GM12878 (cell line): Measurements from ENCODE around the gene ETV6. TPM values are rescaled to one million over a fixed set of nuclear protein-coding genes. Genes with fewer than 3 reads are reported as not detected.
A peak's percentile ranks its signal among the peaks of the same experiment; 100 is the strongest.

ENCODE experiments used
- ATAC-seq: fragments of 200-7000 bp; cut with Tn5 transposase; 3 replicates; pipeline ENCODE4 v1.9.1; 2020; ENCODE audit warnings: mild to moderate bottlenecking, moderate library complexity
- BruUV-seq: library from RNA; stranded (reverse); fragments of 400-500 nt; replicated peaks from 2 replicates; lab custom pipeline; 2021; lab: Mats Ljungman, UMichigan
- CTCF ChIA-PET: fragments of 300-600 bp; sonication (Branson Sonifier 250); formaldehyde crosslinking; extraction: SDS; loops from one replicate; lab custom pipeline; 2021; ENCODE audit warnings: inconsistent platforms; lab: Yijun Ruan, JAX
- POLR2A ChIA-PET: fragments of 350-600 bp; formaldehyde crosslinking; extraction: SDS; loops from one replicate; lab custom pipeline; 2021; ENCODE audit warnings: inconsistent platforms; lab: Charles Lee
- RAD21 ChIA-PET: fragments of 300-600 bp; sonication (Branson Sonifier 250); formaldehyde crosslinking; loops from one replicate; lab custom pipeline; 2023; ENCODE audit warnings: antibody characterized with exemption; ENCODE audit not compliant: unreplicated experiment; lab: Charles Lee
- SMC1A ChIA-PET: fragments of 300-600 bp; sonication (Branson Sonifier 250); formaldehyde crosslinking; loops from one replicate; lab custom pipeline; 2023; ENCODE audit not compliant: unreplicated experiment, uncharacterized antibody; lab: Charles Lee
- DNase-seq: peaks from one replicate; pipeline ENCODE4 v3.0.0-alpha.2; 2011; ENCODE audit warnings: low read depth, low spot score
- FAIRE-seq: peaks from 3 replicates; lab custom pipeline; 2011; peaks lifted over from hg19 to GRCh38; lab: Jason Lieb, UNC
- H2AFZ ChIP-seq: 2 replicates; pipeline ENCODE4 v1.6.0; 2011; ENCODE audit warnings: low read depth, low read length, control low read depth; ENCODE audit not compliant: control insufficient read depth
- H3K27ac ChIP-seq: 2 replicates; pipeline ENCODE4 v1.5.1; 2011; ENCODE audit warnings: control low read depth; ENCODE audit not compliant: control insufficient read depth, insufficient read depth
- H3K27me3 ChIP-seq, 2 experiments: replicated peaks in 1 of 2; 2 replicates each; pipeline versions ENCODE4 v1.6.0 to v1.6.1; 2011; ENCODE audit warnings: low read length in 1 of 2; ENCODE audit not compliant: control insufficient read depth in 2 of 2, insufficient read depth in 2 of 2
- H3K36me3 ChIP-seq, 2 experiments: 2 replicates each; pipeline ENCODE4 v1.5.1; 2011; ENCODE audit warnings: low read length in 1 of 2; ENCODE audit not compliant: control insufficient read depth in 2 of 2, insufficient read depth in 2 of 2
- H3K4me1 ChIP-seq: 2 replicates; pipeline ENCODE4 v1.6.1; 2011; ENCODE audit warnings: mild to moderate bottlenecking, low read length, moderate library complexity, mixed read lengths; ENCODE audit not compliant: control insufficient read depth, insufficient read depth
- H3K4me2 ChIP-seq: 2 replicates; pipeline ENCODE4 v1.6.0; 2011; ENCODE audit warnings: control low read depth; ENCODE audit not compliant: control insufficient read depth, insufficient read depth
- H3K4me3 ChIP-seq: fragments of 200-600 bp; sonication (generic); 2 replicates; pipeline ENCODE4 v1.5.1; 2016
- H3K79me2 ChIP-seq: 2 replicates; pipeline ENCODE4 v1.6.0; 2011; ENCODE audit warnings: low read length; ENCODE audit not compliant: control insufficient read depth, insufficient read depth
- H3K9ac ChIP-seq: 2 replicates; pipeline ENCODE4 v1.8.0; 2011; ENCODE audit warnings: low read length, control low read depth, mixed read lengths; ENCODE audit not compliant: control insufficient read depth, insufficient read depth
- H3K9me3 ChIP-seq: replicated peaks from 3 replicates; pipeline ENCODE4 v1.5.1; 2011; ENCODE audit warnings: mild to moderate bottlenecking, low read length; ENCODE audit not compliant: control insufficient read depth, insufficient read depth
- H4K20me1 ChIP-seq: 2 replicates; pipeline ENCODE4 v1.6.0; 2011; ENCODE audit not compliant: control insufficient read depth, insufficient read depth
- BRCA1 ChIP-seq: IDR thresholded peaks from 2 replicates; pipeline ENCODE4 v1.6.1; 2011; ENCODE audit warnings: low read depth, low read length, improper control_type of control experiment
- CHD4 ChIP-seq: fragments of 200-600 bp; sonication (generic); IDR thresholded peaks from 2 replicates; pipeline ENCODE4 v1.6.1; 2016; ENCODE audit warnings: mild to moderate bottlenecking
- CREM ChIP-seq: IDR thresholded peaks from 2 replicates; pipeline ENCODE4 v1.6.1; 2014; ENCODE audit warnings: antibody characterized with exemption, low read depth
- DPF2 ChIP-seq: fragments of 450-650 bp; IDR thresholded peaks from 2 replicates; pipeline ENCODE4 v1.6.1; 2017; ENCODE audit warnings: mild to moderate bottlenecking
- EED ChIP-seq: sonication (generic); IDR thresholded peaks from 2 replicates; pipeline ENCODE4 v1.6.1; 2016; ENCODE audit warnings: antibody characterized with exemption, low read depth
- NKRF ChIP-seq: fragments of 450-650 bp; conservative IDR thresholded peaks from 2 replicates; pipeline ENCODE4 v1.6.1; 2017; ENCODE audit warnings: mild to moderate bottlenecking, moderate library complexity
- NR2F1 ChIP-seq: fragments of 450-650 bp; conservative IDR thresholded peaks from 2 replicates; pipeline ENCODE4 v1.6.1; 2017; ENCODE audit warnings: mild to moderate bottlenecking
- NRF1 ChIP-seq: conservative IDR thresholded peaks from 2 replicates; pipeline ENCODE4 v1.6.1; 2011; ENCODE audit warnings: mild to moderate bottlenecking, low read depth, low read length, improper control_type of control experiment
- POLR2AphosphoS2 ChIP-seq: IDR thresholded peaks from 2 replicates; pipeline ENCODE4 v1.6.1; 2011; ENCODE audit warnings: low read depth, mild to moderate bottlenecking, low read length, improper control_type of control experiment, moderate library complexity
- POLR2AphosphoS5 ChIP-seq: IDR thresholded peaks from 2 replicates; pipeline ENCODE4 v1.6.1; 2011; ENCODE audit warnings: mild to moderate bottlenecking, low read length, inconsistent platforms
- RAD21 ChIP-seq: IDR thresholded peaks from 2 replicates; pipeline ENCODE4 v1.6.1; 2011; ENCODE audit warnings: mild to moderate bottlenecking, low read depth, low read length, moderate library complexity; ENCODE audit not compliant: insufficient read depth
- RFX5 ChIP-seq: IDR thresholded peaks from 2 replicates; pipeline ENCODE4 v1.6.1; 2011; ENCODE audit warnings: low read depth, low read length, improper control_type of control experiment
- SIX5 ChIP-seq: IDR thresholded peaks from 2 replicates; pipeline ENCODE4 v1.6.1; 2011; ENCODE audit warnings: mild to moderate bottlenecking, low read depth, low read length, moderate library complexity; ENCODE audit not compliant: severe bottlenecking
- SMARCA5 ChIP-seq: fragments of 450-650 bp; IDR thresholded peaks from 2 replicates; pipeline ENCODE4 v1.6.1; 2017; ENCODE audit warnings: mild to moderate bottlenecking
- WGBS: methylation state at CpG from one replicate; pipeline ENCODE4 v1.1.6; 2016; ENCODE audit warnings: low lambda C conversion rate; ENCODE audit not compliant: insufficient replicate concordance, insufficient coverage; ENCODE audit errors: missing lambda C conversion rate; 5-methylcytosine and 5-hydroxymethylcytosine counted together
- in situ Hi-C: fragments of 300-500 bp; cut with MboI; formaldehyde crosslinking; loops from 9 replicates; pipeline ENCODE4 v1.14.3; 2018; ENCODE audit warnings: mixed read lengths
- intact Hi-C: fragments of 100-400 bp; cut with micrococcal nuclease; formaldehyde crosslinking; loops from one replicate; pipeline ENCODE4 v1.14.2; 2022; ENCODE audit not compliant: unreplicated experiment
- polyA plus RNA-seq, 11 experiments: library from polyadenylated mRNA; depleted of rRNA in 4 of 11; unstranded in 6 of 11; stranded (reverse) in 5 of 11; fragments of >200 nt; fragmentation: Nextera tagmentation in 4 of 11; fragmentation: Illumina TruSeq in 1 of 11; extraction: Ambion mirVana in 4 of 11; extraction: Trizol in 1 of 11; gene quantifications; 1 replicate in 1 of 11; 2 replicates in 10 of 11; pipeline versions ENCODE4 v1.2.1 to v1.2.3, GENCODE V29; 2011 to 2016; ENCODE audit warnings: inconsistent platforms in 2 of 11, missing spikeins in 2 of 11, low read depth in 1 of 11
- total RNA-seq, 4 experiments: library from RNA; depleted of rRNA in 3 of 4; stranded (reverse); fragments of >200 nt in 3 of 4; fragmentation: Illumina TruSeq in 1 of 4; extraction: Trizol in 1 of 4; gene quantifications; 2 replicates each; pipeline versions ENCODE4 v1.2.1 to v1.2.3, GENCODE V29; 2013 to 2021
- TF ChIP-seq, protein P1 (sequence below): fragments of 450-650 bp; formaldehyde crosslinking; IDR thresholded peaks from 2 replicates; pipeline ENCODE4 v1.4.0; 2020; ENCODE audit warnings: mild to moderate bottlenecking, moderate library complexity

Gene ETV6
- total and polyA plus RNA-seq, 10 of the 15 experiments (the other 5 are each of a cell fraction or from before 2014, with no cell fraction given): 6.6 to 74.8 (median 24.6) TPM

DNA sequence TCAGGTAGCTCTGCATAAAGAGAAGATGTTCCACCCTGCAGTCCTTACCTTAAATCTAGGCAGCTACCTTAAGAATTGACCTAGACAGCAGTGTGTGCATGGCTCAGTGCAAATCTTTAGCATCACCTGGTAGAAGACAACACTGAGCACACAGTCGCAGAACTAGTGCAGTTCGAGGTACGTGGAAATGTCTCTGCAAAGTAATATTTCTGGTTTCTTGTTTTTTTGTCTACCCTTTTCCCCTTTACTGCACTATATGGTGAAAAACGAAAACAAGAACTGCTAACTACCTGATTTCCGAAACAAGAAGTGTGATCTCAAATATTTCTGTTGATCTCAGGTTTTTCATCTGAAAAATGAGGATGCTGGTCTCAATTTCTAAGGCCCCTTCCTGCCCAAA, 82.5 kb downstream of the ETV6 start:
- ChIA-PET CTCF (interaction anchor here (0.9 to 6.8 kb wide), 17 partner anchors 10 to 301 kb away, joined by 3 to 47 read pairs (median 5); no protein-coding TSS in a partner anchor), RAD21 (interaction anchor here (0.8 to 19.9 kb wide), 22 partner anchors 9 to 561 kb away, joined by 3 to 497 read pairs (median 6); partner anchors contain the start of gene SMIM10L1), POLR2A (interaction anchor here (0.7 to 5.1 kb wide), 10 partner anchors 10 to 187 kb away, joined by 3 to 44 read pairs (median 15); no protein-coding TSS in a partner anchor), SMC1A (interaction anchor here (0.7 to 21.5 kb wide), 27 partner anchors 8 to 301 kb away, joined by 3 to 433 read pairs (median 7); partner anchors contain the start of gene ETV6)
- intact Hi-C loops (loop anchor here (1.0 to 2.0 kb wide), 3 partner anchors 48 to 279 kb away; no protein-coding TSS in a partner anchor), in situ Hi-C loops (no loop called here)
- peak; percentile 13 for ATAC-seq
- H3K9ac ChIP-seq: peak overlapping the region; percentile 82
- no peaks in the 10 kb centered on the region for H3K9me3 ChIP-seq
- no peaks in the 10 kb centered on the region for H3K27me3 ChIP-seq
- H4K20me1 ChIP-seq: no peaks in the 10 kb centered on the region
- H3K4me3 ChIP-seq: peak overlapping the region; percentile 54; the same call in 1 of the 2 replicates
- H2AFZ ChIP-seq: no peak overlapping the region
- peak overlapping the region; percentile 52 for H3K4me2 ChIP-seq
- peaks cover 3 to 8% of the 10 kb centered on the region in 2 experiments; a peak in 2 of 4 replicates for H3K36me3 ChIP-seq
- BruUV-seq: no TSS peak
- H3K27ac ChIP-seq: peak overlapping the region; percentile 89
- peaks cover 81% of the 10 kb centered on the region for H3K4me1 ChIP-seq
- FAIRE-seq: peak; percentile 64
- DNase-seq: no peak
- peaks cover 92% of the 10 kb centered on the region for H3K79me2 ChIP-seq
- 1% methylated on average over 5 of the region's 5 CpGs for WGBS
- TF ChIP-seq NRF1: no peak
- no peak for TF ChIP-seq SIX5
- peak; percentile 93 for TF ChIP-seq POLR2AphosphoS5
- no peak for TF ChIP-seq NR2F1
- peak; percentile 35; the same call in 1 of the 2 replicates for TF ChIP-seq EED
- no peak for TF ChIP-seq RFX5
- 0 out of 2 replicates have a peak, but pooled peaks have one; percentile 33 for TF ChIP-seq CREM
- no peak for TF ChIP-seq NKRF
- TF ChIP-seq POLR2AphosphoS2: no peak
- TF ChIP-seq BRCA1: no peak
- TF ChIP-seq CHD4: no peak
- 0 out of 2 replicates have a peak, but pooled peaks have one; percentile 19 for TF ChIP-seq DPF2
- TF ChIP-seq, protein P1, sequence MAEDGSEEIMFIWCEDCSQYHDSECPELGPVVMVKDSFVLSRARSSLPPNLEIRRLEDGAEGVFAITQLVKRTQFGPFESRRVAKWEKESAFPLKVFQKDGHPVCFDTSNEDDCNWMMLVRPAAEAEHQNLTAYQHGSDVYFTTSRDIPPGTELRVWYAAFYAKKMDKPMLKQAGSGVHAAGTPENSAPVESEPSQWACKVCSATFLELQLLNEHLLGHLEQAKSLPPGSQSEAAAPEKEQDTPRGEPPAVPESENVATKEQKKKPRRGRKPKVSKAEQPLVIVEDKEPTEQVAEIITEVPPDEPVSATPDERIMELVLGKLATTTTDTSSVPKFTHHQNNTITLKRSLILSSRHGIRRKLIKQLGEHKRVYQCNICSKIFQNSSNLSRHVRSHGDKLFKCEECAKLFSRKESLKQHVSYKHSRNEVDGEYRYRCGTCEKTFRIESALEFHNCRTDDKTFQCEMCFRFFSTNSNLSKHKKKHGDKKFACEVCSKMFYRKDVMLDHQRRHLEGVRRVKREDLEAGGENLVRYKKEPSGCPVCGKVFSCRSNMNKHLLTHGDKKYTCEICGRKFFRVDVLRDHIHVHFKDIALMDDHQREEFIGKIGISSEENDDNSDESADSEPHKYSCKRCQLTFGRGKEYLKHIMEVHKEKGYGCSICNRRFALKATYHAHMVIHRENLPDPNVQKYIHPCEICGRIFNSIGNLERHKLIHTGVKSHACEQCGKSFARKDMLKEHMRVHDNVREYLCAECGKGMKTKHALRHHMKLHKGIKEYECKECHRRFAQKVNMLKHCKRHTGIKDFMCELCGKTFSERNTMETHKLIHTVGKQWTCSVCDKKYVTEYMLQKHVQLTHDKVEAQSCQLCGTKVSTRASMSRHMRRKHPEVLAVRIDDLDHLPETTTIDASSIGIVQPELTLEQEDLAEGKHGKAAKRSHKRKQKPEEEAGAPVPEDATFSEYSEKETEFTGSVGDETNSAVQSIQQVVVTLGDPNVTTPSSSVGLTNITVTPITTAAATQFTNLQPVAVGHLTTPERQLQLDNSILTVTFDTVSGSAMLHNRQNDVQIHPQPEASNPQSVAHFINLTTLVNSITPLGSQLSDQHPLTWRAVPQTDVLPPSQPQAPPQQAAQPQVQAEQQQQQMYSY: no peak
- peak; percentile 57; the same call in 1 of the 2 replicates for TF ChIP-seq SMARCA5
- 0 out of 2 replicates have a peak, but pooled peaks have one; percentile 10 for TF ChIP-seq RAD21
